GM23338 (cell line): ENCODE results near the gene FPR1.

Source experiments
- EZH2phosphoT487 ChIP-seq: fragments of 200-600 bp; sonication (generic); IDR thresholded peaks from one replicate; pipeline ENCODE4 v1.8.1; 2018; ENCODE audit warnings: antibody characterized with exemption; ENCODE audit not compliant: unreplicated experiment
- TF ChIP-seq, protein P1 (sequence below), 2 experiments: fragments of 200-600 bp in 1 of 2; sonication (generic) in 1 of 2; conservative IDR thresholded peaks; 2 replicates each; pipeline versions ENCODE4 v1.5.1 to v1.6.1; 2016 to 2017; ENCODE audit warnings: antibody characterized with exemption in 2 of 2, low read depth in 2 of 2, mild to moderate bottlenecking in 2 of 2, moderate library complexity in 1 of 2

GRCh38 chr19:51706296-51706695, 45.4 kb downstream of the FPR1 start:
- TF ChIP-seq, protein P1, sequence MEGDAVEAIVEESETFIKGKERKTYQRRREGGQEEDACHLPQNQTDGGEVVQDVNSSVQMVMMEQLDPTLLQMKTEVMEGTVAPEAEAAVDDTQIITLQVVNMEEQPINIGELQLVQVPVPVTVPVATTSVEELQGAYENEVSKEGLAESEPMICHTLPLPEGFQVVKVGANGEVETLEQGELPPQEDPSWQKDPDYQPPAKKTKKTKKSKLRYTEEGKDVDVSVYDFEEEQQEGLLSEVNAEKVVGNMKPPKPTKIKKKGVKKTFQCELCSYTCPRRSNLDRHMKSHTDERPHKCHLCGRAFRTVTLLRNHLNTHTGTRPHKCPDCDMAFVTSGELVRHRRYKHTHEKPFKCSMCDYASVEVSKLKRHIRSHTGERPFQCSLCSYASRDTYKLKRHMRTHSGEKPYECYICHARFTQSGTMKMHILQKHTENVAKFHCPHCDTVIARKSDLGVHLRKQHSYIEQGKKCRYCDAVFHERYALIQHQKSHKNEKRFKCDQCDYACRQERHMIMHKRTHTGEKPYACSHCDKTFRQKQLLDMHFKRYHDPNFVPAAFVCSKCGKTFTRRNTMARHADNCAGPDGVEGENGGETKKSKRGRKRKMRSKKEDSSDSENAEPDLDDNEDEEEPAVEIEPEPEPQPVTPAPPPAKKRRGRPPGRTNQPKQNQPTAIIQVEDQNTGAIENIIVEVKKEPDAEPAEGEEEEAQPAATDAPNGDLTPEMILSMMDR (conservative IDR thresholded peaks at IDR 0.05; ENCODE audit: low read depth in 2 of 2) = no peak
- TF ChIP-seq EZH2phosphoT487 = no peak
